SK-N-DZ (cell line): ENCODE measurements around the gene GDF9.
A peak's percentile ranks its signal among the peaks of the same experiment; 100 is the strongest.

Experiments used
- DNase-seq: peaks from one replicate; pipeline ENCODE4 v3.0.0-alpha.2; 2015; ENCODE audit warnings: low spot score
- small RNA-seq, 2 experiments: library from RNA; depleted of rRNA; stranded (forward); fragments of <200 nt; gene quantifications; one replicate each; pipeline ENCODE3, GENCODE V24; 2014

GDF9 gene

GRCh38 chr5:132821350-132821749, 44.9 kb downstream of the GDF9 start:
- DNase-seq = no peak

- DNase-seq = peak; percentile 88
Measured at GRCh38 chr5:132820162-132820754, 46.0 kb downstream of the GDF9 start.

DNA sequence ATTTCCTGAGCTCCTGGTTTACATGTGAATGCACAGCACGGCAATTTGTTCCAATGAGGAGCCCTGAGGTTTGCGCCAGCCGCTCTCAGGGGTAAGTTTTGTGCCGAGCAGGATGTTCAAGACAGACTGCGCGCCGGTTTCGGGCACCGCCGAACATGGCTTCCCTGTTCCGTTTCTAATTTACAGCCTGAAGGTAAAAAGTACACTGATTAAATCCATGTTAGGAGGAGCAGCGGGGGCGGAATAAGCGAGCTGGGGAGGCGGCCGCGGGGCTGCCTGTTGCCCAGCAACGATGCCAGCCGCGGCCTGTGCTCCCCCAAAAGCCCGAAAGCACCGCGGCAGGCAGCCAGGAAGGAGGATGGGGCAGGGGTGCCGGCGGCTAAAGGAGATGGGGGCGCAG, 46.8 kb downstream of the GDF9 start:
- no peak for DNase-seq

GRCh38 chr5:132817011-132817410, 49.3 kb downstream of the GDF9 start:
- no peak for DNase-seq

DNA sequence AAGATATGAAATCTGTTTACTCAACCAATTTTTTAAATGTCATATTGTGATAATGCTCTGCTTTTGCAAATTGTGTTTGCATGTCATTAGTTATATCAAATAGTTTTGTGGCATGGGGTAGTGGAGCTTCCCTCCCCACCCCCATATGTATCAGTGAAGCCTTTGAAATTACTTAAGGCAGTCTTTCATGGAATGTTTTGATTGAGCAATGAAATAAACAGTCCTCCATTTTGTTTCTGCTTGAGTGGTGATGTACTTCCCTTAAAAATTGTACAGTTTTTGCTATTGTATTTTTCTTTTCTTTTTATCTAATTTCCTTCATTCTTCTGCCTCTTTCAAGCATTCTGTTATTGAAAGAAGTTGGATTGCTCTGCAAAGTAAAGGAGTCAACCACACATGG, 49.7 kb downstream of the GDF9 start:
- no peak for DNase-seq

- no peak for DNase-seq
Measured at GRCh38 chr5:132816083-132816482, 50.2 kb downstream of the GDF9 start.

DNA sequence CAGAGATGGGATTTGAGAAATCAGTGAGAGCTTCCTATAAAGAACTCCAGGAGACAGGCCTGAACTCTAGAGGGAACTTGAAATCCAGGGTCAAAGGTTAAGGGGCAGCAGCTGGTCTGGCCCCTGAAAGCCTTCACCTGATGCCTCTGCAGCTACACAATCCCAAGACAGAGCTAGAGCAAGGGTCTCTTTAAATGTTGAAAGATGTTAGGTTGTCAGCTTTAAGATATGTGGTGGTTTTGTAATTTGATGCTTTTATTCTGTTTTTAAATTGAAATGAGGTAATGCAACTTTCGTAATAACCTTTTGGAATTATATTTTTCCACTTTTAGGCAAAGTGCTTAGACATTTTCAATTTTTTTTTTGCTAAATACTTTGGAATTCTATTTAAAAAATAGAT, 50.8 kb downstream of the GDF9 start:
- DNase-seq = no peak

- DNase-seq = no peak
Measured at GRCh38 chr5:132814503-132815294, 51.6 kb downstream of the GDF9 start.

- DNase-seq = no peak
Measured at GRCh38 chr5:132813599-132814502, 52.4 kb downstream of the GDF9 start.

GRCh38 chr5:132812781-132813598, 53.3 kb downstream of the GDF9 start, which contains the start of gene SOWAHA:
TSS of gene SOWAHA (plus strand) at chr5:132813302. CDS start at chr5:132813622, 320 bp downstream.
- no peak for DNase-seq

DNA sequence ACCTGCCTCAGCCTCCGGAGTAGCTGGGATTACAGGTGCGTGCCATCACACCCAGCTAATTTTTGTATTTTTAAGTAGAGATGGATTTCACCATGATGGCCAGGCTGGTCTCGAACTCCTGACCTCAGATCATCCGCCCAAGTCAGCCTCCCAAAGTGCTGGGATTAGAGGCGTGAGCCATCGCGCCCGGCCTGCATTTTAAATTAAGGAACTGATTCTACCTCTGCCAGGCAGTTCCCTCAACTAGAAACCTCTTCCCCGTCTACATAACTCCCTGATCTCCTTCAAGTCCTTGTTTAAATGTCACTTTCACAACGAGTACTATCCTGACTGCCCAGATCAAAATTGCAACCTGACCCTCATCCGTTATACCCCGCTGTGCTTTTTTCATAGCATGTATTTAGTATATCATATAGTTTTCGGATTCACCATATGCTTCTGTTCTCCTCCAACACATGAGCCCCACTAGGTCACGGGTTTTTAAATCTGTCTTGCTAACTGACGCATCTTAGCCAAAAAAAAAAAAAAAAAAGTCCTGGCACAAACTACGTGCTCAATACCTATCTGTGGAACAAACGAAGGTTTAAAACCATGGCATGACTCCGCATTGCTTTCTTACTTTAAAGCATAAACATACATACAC, 54.0 kb downstream of the GDF9 start:
- no peak for DNase-seq

Small RNA genes within 50 kb of the gene (small RNA-seq; reads per million reads assigned to genes)
- 0 to 0.04 reads per million in 2 experiments for gene RNA5SP192
